NT2/D1 (cell line): ENCODE measurements around the gene MAJIN.

Experiments
- YY1 ChIP-seq: IDR thresholded peaks from 2 replicates; pipeline ENCODE4 v1.6.1; 2011; ENCODE audit not compliant: insufficient read length, insufficient read depth
- ZNF274 ChIP-seq: IDR thresholded peaks from 2 replicates; pipeline ENCODE4 v1.6.1; 2011; ENCODE audit warnings: mild to moderate bottlenecking, low read depth, low read length

DNA sequence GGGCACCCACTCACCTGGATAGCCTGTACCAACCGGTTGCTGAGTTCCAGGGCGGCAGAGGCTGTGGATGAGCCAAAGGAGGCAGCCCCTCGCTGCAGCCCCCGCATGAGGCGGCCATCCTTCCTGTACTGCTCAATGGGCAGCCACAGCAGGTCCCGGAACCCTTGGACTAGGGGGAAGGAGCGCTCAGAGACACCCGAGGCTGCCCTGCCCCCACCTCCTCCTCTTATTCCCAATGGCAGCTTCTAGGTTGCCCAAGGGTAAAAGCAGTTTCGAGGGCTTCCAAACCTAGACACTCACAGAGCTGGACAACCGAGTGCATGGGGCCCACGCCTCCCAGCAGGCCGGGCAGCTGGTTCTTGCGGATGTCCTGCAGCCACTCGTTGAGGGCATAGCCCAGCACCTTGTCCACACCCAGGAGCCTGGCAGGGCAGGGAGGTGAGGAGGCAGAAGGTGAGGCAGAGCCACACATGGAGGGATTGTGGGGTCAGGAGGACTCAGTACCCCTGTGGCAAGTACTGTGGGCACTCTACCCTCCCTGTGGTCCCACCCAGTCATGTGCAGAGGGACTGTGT, 75.4 kb downstream of the MAJIN start:
- TF ChIP-seq ZNF274 = no peak
- no peak for TF ChIP-seq YY1
